AG20443 (cell line): ENCODE measurements around the gene CCDC148.

Experiments
- DNase-seq: peaks from one replicate; pipeline ENCODE4 v3.0.0; 2012; ENCODE audit warnings: low spot score, mixed read lengths

Gene CCDC148

DNA sequence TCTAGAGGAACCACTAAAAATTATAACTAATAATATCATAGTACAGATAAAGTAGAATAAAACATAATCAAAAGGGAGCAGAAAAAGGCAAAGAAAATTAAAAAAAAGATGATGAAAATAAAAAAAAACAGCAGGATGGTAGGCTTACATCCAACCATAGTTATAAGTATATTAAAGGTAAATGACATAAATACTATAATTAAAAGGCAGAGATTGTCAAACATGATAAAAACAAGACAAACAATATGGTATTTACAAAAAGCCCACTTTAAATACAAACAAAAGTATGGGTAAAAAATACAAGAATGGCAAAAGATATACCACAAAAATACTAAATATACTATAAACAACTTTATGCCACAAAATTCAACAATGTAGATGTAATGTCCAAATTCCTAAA, 24.4 kb downstream of the CCDC148 start:
- DNase-seq: no peak

GRCh38 chr2:158414538-158414937, 42.0 kb downstream of the CCDC148 start:
- peak; percentile 77 for DNase-seq

DNA sequence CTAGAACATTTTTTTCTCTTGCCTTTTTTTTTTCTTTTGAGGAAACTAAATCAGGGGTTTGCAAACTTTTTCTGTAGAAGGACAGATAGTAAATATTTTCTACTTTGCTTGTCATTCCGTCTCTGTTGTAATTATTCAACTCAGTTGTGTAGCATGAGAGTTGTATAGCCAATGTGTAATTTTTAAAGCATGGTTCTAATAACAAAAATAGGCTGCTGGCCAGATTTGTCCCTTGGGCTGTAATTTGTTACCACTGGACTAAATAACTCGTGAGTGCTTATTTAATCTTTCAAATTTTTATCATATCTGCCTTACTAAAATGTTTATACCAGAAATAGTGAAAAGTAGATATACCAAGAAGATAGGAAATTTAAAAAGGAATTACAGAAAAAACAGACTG, 43.0 kb downstream of the CCDC148 start:
- no peak for DNase-seq

GRCh38 chr2:158412206-158412605, 44.3 kb downstream of the CCDC148 start:
- DNase-seq: peak; percentile 57

DNA sequence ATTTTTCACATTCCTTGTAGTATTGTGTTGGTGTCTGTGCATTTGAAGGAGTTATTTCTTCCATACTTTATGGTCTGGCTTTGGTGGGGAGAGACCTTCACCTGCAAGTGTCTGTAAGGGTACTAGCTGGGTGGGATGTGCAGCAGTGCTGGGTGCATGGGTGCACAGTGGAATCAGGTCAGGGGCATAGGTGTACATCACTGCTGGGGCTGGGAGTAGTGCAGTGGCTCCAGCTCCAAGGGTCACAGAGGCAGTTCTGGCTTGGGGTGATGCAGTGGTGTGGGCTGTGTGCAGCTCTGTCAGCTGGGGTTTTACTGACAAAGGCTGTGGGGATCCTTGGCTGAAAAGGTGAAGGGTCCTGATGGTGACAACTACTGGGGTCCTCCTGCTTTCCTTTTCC, 44.8 kb downstream of the CCDC148 start:
- DNase-seq: no peak

DNA sequence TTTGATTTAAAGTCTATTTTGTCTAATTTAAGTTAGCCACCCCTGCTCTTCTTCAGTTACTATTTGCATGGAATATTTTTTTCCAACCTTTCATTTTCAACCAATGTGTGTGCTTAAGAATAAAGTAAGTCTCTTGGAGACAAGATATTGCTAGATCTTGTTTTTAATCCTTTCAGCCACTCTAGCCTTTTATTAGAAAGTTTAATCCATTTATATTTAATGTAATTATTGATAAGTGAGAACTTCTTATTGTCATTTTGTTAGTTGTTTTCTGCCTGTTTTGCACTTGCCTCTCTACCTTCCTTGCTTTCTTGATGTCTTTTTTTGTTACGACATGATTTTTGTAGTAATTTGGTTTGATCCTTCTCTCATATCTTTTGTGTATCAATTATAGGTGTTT, 46.4 kb downstream of the CCDC148 start:
- DNase-seq: no peak

GRCh38 chr2:158407031-158407430, 49.5 kb downstream of the CCDC148 start:
- peak; percentile 37 for DNase-seq

DNA sequence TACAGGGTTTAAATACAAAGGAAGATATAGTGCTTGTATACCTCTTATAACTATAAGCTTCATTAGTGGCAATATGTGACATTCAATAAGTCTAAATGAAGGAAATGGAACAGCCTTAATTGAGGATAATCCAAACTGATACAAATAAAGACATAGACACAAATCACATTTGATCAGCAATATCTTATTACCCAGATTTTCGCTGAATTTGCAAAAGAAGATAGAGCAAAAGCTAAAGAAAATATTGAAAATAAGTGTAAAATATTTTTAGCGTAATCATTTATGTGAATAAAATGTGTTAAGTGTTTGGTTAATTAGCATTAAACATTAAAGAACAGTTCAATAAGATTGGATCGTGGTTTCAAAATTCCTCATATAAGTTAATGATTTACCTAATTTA, 51.2 kb downstream of the CCDC148 start:
- no peak for DNase-seq

GRCh38 chr2:158403237-158403636, 53.3 kb downstream of the CCDC148 start:
- DNase-seq: no peak

GRCh38 chr2:158402665-158403064, 53.9 kb downstream of the CCDC148 start:
- DNase-seq: no peak

GRCh38 chr2:158395166-158395565, 61.4 kb downstream of the CCDC148 start:
- peak; percentile 46 for DNase-seq

- peak; percentile 24 for DNase-seq
These were observed 62.1 kb downstream of the CCDC148 start for GRCh38 chr2:158394453-158394852.

- no peak for DNase-seq
These were observed 62.7 kb downstream of the CCDC148 start for GRCh38 chr2:158393886-158394285.

DNA sequence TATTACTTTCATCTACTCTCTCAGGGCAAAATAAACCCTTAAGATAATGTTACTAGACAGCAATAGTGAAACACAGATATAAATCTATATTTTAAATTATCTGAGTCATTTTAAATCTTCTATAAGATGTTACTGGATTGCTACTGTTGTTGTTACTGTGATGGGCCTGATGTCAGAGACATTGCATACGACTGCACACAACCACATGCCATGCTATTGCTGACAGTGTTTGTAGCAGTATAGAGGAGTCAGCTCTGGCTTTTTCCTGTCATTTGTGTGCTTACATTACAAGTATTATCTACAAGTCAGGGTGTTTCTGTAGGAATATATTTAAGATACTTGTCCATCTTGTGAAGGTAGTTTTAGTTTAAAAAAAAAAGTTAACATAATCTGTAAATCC, 63.9 kb downstream of the CCDC148 start:
- no peak for DNase-seq

DNA sequence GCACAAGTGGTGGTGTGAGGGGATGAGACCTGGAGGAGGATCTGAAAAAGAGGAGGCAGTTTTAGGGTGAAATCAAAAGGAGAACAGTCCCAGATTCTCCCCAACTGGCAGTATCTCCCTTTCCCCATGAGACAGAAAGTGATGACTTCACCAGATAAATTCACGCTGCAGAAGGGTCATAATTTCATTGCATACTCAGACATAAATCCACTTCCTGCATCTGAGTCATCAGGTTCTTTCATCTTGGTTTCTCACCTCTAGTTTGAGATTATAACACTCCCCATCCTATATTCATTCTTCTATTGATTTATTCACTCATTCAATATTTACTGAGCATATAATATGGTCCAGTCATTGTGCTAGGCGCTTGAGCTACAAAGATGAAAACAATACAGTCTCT, 64.7 kb downstream of the CCDC148 start:
- DNase-seq: no peak

DNA sequence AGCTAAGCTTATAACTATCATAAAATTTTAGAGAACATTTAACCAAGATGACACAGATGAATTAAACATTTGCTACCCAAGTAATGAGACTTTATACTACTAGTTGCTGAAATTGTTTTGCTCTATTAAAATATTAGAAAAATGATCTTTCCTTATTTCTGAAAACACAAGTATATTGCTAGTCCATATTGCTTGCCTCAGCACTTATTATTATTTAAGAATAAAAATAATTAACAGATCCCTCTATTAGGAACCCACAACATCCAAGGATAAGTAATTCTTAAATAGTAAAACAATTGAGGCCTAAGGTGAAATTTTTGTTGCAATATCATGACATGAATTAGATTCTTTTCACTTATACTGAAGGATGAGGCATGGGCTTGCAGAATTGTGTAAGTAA, 65.2 kb downstream of the CCDC148 start:
- no peak for DNase-seq

GRCh38 chr2:158388159-158388558, 68.4 kb downstream of the CCDC148 start:
- no peak for DNase-seq

- no peak for DNase-seq
These were observed 70.9 kb downstream of the CCDC148 start for GRCh38 chr2:158385646-158386045.

DNA sequence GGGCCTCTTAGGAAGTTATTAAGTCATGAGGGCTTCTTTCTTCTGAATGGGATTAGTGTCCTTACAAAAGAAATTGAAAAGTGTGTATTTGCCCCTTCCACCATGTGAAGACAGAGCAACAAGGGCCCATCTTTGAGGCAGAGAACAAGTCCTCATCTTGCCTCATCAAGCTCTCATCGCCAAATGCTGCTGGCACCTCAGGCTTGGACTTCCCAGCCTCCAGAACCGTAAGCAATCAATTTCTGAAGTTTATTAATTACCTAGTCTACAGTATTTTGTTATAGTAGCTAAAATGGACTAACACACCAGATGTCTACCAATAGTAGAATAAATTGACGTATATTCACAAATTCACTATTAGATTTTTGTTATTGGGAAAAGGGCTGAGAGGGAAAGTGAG, 74.6 kb downstream of the CCDC148 start:
- no peak for DNase-seq

- no peak for DNase-seq
These were observed 75.3 kb downstream of the CCDC148 start for GRCh38 chr2:158381205-158381604.

DNA sequence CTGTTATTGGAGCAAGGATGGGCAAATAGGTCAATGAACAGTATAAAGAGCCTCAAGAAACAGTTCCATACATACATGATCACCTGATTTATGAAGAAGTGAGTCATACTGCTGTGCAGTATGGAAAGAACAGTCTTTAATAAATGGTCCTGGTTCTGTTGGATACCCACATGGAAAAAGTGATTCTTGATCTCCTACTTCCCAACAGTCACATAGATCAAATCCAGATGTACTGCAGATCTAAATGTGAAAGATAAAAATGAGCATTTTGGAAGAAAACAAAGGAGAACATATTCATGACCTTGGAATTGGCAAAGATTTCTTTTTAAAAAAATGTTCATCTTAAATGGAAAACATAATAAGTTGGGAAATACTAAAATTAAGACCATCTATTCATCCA, 75.8 kb downstream of the CCDC148 start:
- DNase-seq: no peak

GRCh38 chr2:158378926-158379325, 77.6 kb downstream of the CCDC148 start:
- DNase-seq: no peak

- DNase-seq: no peak
These were observed 90.2 kb downstream of the CCDC148 start for GRCh38 chr2:158366342-158366741.

DNA sequence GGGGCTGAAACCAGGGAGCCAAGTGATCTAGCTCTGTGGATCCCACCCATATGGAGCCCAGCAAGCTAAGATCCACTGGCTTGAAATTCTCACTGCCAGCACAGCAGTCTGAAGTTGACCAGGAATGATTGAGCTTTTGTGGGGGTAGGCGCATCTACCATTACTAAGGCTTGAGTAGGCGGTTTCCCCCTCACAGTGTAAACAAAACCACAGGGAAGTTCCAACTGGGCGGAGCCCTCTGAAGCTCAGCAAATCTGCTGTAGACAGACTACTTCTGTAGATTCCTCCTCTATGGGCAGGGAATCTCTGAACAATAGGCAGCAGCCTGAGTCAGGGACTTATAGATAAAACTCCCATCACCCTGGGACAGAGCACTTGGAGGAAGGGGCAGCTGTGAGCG, 96.7 kb downstream of the CCDC148 start:
- no peak for DNase-seq

GRCh38 chr2:158357699-158358098, 98.9 kb downstream of the CCDC148 start:
- DNase-seq: no peak
